GDM1 (cell line): ENCODE data around the gene KIF26A.

Experiments
- DNase-seq: peaks from one replicate; lab custom pipeline; 2025; lab: John Stamatoyannopoulos, UW

Gene KIF26A

DNA sequence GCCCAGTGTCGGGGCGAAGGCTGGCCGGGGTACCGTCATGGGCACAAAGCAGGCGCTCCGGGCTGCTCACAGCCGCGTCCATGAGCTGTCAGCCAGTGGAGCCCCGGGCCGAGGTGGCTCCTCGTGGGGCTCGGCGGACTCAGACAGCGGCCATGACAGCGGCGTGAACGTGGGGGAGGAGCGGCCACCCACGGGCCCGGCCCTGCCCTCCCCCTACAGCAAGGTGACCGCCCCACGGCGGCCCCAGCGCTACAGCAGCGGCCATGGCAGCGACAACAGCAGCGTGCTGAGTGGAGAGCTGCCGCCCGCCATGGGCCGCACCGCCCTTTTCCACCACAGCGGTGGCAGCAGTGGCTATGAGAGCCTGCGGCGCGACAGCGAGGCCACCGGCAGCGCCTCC lies 39.0 kb downstream of the KIF26A start:
- DNase-seq, result no peak

- DNase-seq, result no peak
Observed at GRCh38 chr14:104178279-104178678, 39.9 kb downstream of the KIF26A start.

- DNase-seq, result no peak
Observed at GRCh38 chr14:104179126-104179525, 40.7 kb downstream of the KIF26A start.

DNA sequence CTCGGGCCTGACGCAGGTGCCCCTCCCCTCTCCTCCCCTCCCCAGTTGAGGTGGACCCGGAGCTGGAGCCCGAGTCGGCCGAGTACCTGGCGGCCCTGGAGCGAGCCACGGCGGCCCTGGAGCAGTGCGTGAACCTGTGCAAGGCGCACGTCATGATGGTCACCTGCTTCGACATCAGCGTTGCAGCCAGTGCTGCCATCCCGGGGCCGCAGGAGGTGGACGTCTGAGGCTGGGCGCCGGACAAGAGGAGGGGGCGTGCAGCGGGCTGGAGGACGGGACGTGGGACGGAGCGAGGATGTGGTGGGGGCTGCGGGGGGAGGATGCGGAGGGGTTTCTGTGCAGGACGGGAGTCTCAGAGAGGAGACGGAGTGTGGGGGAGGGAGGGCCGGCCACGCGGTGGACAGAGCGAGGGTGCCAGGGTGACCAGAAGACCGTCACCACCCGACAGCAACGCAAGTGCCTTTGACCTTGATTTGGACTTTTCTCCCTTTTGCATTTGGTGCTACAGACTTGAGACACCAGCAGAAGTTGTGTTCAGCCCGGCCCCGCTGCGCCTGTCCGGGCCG lies 41.3 kb downstream of the KIF26A start:
- DNase-seq, result no peak

DNA sequence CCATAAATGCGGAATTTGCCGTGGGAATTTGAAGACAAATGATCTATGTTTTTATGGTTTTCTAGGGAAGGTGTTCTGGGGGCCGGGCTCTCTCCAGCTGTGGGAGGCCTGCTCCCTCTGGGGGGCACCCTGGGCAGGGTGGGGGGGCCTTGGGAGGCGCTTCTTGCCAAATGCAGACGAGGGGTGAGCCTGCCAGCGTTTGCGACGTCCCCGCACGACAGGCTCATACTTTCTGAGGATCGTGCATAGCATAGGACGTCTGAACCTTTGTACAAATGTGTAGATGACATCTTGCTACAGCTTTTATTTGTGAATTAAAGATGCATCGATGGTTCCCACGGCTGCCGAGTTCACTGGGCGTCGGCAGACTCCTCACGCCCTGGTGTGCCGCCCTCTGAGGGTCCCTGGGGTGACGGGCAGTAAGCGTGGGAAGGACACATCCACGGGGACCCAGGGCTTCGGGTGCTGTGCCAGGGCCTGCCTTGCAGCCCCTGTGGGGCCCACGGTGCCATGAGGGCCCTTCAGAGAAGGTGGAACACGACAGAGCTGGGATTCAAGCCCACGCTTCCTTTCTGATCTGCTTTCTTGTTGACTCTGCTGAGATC lies 42.3 kb downstream of the KIF26A start:
- no peak for DNase-seq

- DNase-seq, result no peak
Observed at GRCh38 chr14:104181761-104182530, 43.6 kb downstream of the KIF26A start.

- no peak for DNase-seq
Observed at GRCh38 chr14:104182857-104183425, 44.6 kb downstream of the KIF26A start.

- no peak for DNase-seq
Observed at GRCh38 chr14:104183796-104184195, 45.4 kb downstream of the KIF26A start.

GRCh38 chr14:104184506-104184905 lies 46.1 kb downstream of the KIF26A start:
- no peak for DNase-seq

DNA sequence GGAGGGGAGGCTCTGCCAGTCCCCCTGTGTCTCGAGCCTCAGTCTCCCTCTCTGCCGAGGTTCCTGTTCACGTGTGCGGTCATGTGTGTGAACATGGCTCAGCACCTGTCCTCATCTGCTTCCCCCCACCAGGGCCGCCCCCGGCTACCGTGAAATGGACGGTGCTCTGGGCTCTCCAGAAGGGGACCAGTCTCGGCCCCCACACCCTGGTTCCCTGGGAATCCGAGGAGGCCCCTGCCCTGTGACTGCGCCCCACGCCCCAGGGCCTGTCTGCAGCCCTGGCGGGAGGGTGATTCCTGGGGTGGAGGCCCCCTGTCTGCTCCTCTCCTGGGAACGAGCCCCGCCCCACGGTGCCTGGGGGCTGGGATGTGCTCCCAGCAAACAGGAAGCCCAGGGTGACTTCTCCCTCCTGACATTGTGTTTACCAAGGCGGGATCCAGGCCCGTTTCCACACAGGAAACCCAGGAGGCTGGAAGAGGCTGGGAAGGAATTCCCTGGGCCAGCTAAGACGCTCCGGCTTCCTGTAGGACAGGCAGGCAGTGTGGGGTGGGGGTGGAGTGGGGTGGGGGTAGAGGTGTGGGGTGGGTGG lies 46.6 kb downstream of the KIF26A start:
- no peak for DNase-seq

GRCh38 chr14:104185916-104186495 lies 47.6 kb downstream of the KIF26A start:
- DNase-seq, result no peak

DNA sequence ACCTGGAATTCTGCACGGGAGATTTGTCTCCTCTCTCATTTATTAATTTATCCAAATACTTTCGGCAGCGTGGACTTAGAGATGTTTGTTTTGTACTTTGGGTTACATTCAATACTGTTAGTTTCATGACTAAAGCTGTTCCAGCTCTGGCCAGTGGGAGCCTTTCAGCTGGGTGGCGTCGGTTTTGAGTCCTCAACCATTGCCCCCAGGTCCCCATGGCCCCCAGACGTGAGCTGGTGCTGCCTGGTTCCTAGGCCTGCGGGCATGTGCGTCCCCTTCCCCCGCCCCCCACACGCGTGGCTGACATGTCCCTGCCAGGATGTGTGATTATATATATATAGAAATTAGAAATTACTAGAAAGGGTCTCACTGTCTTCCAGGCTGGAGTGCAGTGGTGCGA lies 48.2 kb downstream of the KIF26A start:
- DNase-seq, result no peak

GRCh38 chr14:104187121-104187889 lies 48.9 kb downstream of the KIF26A start:
- no peak for DNase-seq

DNA sequence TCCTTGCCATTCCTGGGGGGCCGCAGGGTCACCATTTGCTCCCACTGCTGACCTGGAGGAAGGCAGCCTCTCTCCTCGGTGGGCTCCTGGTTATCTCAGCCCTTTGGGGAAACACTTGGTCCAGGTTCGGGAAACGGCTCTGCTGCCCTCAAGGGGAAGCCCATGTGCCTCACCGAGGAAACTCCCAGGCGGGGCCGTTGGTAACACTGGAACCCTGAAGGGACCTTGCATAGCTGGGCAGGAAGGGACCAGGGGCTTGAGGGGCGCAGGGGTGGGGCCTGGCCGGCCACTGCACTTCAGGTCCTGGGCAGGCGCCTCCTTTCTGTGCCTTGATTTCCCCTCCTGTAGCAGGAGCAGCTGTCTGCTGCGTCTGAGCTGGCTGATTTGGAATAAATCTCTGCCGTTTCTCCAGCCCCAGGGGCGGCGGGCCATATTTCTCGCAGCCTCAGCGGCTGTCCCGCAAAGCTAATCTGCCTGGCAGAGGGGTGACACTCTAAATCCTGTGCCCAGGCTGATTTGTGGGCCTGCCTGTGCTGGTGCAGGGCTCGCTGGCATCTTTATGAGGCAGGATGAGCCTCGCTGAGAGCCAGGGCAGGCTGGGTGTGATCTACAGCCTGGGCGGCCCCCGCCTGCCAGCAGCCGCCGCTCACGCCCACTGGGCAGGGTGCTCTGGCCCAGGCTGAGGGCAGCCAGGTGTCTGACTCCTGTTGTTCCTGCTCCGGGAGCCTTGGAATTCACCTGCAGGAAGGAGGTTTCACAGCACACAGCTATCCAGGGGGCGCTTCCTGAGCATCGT lies 49.7 kb downstream of the KIF26A start:
- DNase-seq, result no peak

DNA sequence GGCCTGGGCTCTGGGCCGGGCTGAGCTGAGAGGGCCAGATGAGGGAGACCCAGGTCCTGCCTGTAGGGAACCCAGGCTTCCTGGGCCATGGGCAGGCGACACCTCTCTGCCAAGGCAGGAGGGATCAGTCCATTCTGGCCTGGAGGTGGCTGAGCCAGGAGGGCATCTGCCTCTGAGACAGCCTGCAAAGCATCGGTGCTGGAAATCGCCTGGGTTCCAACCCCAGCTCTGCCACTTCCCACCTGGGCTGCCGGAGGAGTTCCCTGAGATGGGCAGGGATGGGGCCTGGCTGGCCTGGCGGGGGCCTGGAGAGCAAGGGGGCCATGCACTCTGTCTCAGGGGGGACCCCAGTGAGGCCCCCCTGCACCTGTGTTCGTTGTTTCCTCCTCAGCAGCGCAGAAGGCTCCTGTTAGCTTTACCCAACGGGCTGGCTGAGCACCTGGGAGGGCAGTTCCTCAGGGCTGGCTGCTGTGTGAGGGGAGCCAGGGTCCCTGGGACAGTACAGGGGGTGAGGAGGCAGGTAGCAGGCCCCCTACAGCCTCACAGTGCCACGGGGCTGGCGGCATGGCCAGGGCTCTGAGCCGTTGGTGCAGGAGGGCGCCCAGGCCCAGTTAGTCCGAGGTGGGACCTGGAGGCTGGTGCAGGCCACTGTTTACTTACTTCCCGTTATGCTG lies 50.5 kb downstream of the KIF26A start:
- no peak for DNase-seq

DNA sequence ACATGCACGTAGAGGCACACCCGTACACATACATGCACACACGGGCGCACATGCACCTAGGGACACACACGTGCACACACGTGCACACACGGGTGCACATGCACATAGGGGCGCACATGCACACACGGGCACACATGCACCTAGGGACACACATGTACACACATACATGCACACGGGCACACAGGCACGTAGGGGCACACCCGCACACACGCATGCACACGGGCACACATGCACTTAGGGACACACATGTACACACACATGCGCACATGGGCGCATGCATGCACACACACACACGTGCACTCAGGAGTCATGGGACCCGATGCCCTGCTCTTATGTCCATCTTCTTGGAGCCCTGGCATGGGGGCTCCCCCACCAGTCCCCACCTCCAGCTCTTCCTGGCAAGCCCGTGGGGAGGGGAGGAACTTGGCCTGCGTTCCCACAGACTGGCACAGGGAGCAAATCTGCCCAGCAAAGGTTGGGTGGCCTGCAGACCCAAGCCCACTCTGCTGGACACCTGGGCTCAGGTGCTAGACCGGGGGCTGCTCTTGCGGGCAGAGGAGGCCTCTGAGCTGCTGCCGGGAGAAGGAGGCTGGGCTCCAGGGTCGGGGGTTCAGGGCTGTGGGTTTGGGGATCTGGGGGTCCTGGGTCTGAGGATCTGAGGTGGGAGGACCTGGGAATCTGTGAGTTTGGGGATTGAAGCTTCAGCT lies 51.4 kb downstream of the KIF26A start:
- no peak for DNase-seq

DNA sequence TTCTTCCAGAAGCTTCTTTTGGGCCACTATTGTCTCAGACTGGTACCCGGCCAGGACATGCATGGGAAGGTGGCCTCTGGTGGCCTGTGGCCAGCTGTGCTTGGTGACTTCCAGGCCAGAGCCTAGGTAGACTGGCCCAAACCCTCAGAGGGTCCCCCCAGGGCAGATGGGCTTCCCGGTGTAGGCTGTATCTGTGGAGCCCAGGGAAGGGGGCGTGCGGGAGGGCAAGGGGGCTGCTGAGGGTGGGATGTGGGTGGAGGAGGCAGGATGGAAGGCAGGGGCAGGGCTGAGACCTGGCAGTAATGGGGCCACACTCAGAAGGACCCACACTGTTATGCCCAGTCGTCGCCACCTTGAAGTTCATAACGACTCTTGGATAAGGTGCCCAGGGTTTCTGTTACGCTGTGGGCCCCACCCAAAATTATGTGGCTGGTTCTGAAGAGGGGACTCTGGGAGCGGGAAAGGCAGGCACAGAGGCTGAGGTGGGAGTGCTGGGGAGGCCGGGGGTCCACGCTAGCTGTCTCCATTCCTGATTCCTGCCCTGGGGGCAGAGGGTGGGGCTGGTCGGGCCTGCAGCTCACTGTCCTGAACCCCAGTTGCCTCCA lies 52.1 kb downstream of the KIF26A start:
- no peak for DNase-seq

- DNase-seq, result no peak
Observed at GRCh38 chr14:104191409-104191997, 53.1 kb downstream of the KIF26A start.
